Panc1 (cell line): ENCODE measurements around the gene CCDC78. TPM values are rescaled to one million over a fixed set of nuclear protein-coding genes. Genes with fewer than 3 reads are reported as not detected.

Source experiments
- ATAC-seq: fragments of 200-7000 bp; cut with Tn5 transposase; 2 replicates; pipeline ENCODE4 v1.9.1; 2020; ENCODE audit warnings: mild to moderate bottlenecking, moderate library complexity
- BruUV-seq: library from RNA; stranded (reverse); fragments of 400-500 nt; replicated peaks from 2 replicates; lab custom pipeline; 2021; lab: Mats Ljungman, UMichigan
- CTCF ChIA-PET: fragments of 300-600 bp; sonication (Branson Sonifier 250); formaldehyde crosslinking; loops from one replicate; lab custom pipeline; 2022; ENCODE audit warnings: antibody characterized with exemption; lab: Charles Lee
- POLR2A ChIA-PET: fragments of 300-600 bp; sonication (Branson Sonifier 250); formaldehyde crosslinking; loops from one replicate; lab custom pipeline; 2022; ENCODE audit warnings: antibody characterized with exemption; lab: Charles Lee
- DNase-seq: peaks from one replicate; pipeline ENCODE4 v3.0.0-alpha.2; 2010; ENCODE audit warnings: low read depth, low spot score
- H3K27ac ChIP-seq: 2 replicates; pipeline ENCODE4 v1.5.1; 2011; ENCODE audit warnings: mild to moderate bottlenecking, low read length, inconsistent platforms
- H3K27me3 ChIP-seq: fragments of 200-500 bp; sonication (Bioruptor generic); 2 replicates; pipeline ENCODE4 v1.6.0; 2014; ENCODE audit warnings: low read length, inconsistent platforms; ENCODE audit not compliant: control insufficient read depth, insufficient read depth
- H3K36me3 ChIP-seq: fragments of 200-500 bp; sonication (Bioruptor generic); 2 replicates; pipeline ENCODE4 v1.5.1; 2014; ENCODE audit warnings: inconsistent platforms, mild to moderate bottlenecking, low read length, moderate library complexity; ENCODE audit not compliant: control insufficient read depth, insufficient read depth
- H3K4me1 ChIP-seq: 2 replicates; pipeline ENCODE4 v1.5.1; 2011; ENCODE audit warnings: inconsistent platforms, mild to moderate bottlenecking, low read length, moderate library complexity; ENCODE audit not compliant: control insufficient read depth, insufficient read depth
- H3K4me3 ChIP-seq, 2 experiments: 2 replicates each; pipeline ENCODE4 v1.5.1; 2011 to 2012; ENCODE audit warnings: low read depth in 2 of 2, low read length in 2 of 2, mild to moderate bottlenecking in 2 of 2, inconsistent platforms in 1 of 2, moderate library complexity in 1 of 2
- H3K9me3 ChIP-seq: fragments of 200-500 bp; sonication (Bioruptor generic); 2 replicates; pipeline ENCODE4 v1.5.1; 2014; ENCODE audit warnings: low read depth, mild to moderate bottlenecking, inconsistent platforms, low read length, moderate library complexity; ENCODE audit not compliant: control insufficient read depth, insufficient read depth
- POLR2AphosphoS5 ChIP-seq: IDR thresholded peaks from 2 replicates; pipeline ENCODE4 v1.6.1; 2012; ENCODE audit warnings: mild to moderate bottlenecking, low read depth, low read length, moderate library complexity
- TCF7L2 ChIP-seq: IDR thresholded peaks from 2 replicates; pipeline ENCODE4 v1.6.1; 2011; ENCODE audit warnings: mild to moderate bottlenecking, low read depth, low read length, inconsistent platforms
- in situ Hi-C: cut with HindIII; loops from 2 replicates; pipeline ENCODE4 v1.10.0; 2016; ENCODE audit warnings: low sequenced_read_pairs, low pct_unique_long_range_greater_than_20kb
- intact Hi-C: fragments of 100-400 bp; cut with micrococcal nuclease; formaldehyde crosslinking; loops from one replicate; pipeline ENCODE4 v1.10.0; 2022; ENCODE audit not compliant: unreplicated experiment
- total RNA-seq: library from RNA; stranded (reverse); gene quantifications from one replicate; pipeline ENCODE4 v1.2.1, GENCODE V29; 2021; ENCODE audit not compliant: unreplicated experiment
- TF ChIP-seq, protein P1 (sequence below), 2 experiments: IDR thresholded peaks; 2 replicates each; pipeline ENCODE4 v1.6.1; 2011 to 2012; ENCODE audit warnings: low read depth in 2 of 2, control low read depth in 1 of 2, low read length in 1 of 2, mild to moderate bottlenecking in 1 of 2, moderate library complexity in 1 of 2; ENCODE audit not compliant: insufficient read depth in 1 of 2
- TF ChIP-seq, protein P2 (sequence below): fragments of 450-650 bp; IDR thresholded peaks from 2 replicates; pipeline ENCODE4 v1.5.1; 2017; ENCODE audit warnings: mild to moderate bottlenecking

CCDC78 gene
- total RNA-seq, 1 experiment from 2014 or later = 18.2 TPM

DNA sequence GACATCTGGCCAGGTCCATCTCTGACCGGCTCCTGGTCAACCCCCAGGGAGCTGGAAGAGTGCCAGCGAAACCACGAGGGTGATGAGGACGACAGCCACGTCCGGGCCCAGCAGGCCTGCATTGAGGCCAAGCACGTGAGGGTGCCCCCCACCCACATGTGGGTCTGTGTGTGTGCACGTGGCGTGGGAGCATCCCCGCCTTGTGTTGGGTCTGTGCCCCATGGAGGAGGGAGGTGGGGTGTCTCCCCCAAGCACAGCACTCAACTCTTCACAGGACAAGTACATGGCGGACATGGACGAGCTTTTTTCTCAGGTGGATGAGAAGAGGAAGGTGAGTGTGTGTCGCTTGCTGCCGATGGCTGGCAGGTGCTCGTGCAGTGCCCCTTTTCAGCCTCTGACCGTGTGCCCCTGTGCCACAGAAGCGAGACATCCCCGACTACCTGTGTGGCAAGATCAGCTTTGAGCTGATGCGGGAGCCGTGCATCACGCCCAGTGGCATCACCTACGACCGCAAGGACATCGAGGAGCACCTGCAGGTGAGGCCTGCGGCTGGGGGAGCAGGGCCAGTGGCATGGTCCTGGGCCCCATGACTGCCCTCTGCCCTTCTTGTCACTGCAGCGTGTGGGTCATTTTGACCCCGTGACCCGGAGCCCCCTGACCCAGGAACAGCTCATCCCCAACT is 44.4 kb downstream of the CCDC78 start:
- ATAC-seq (no peak), DNase-seq (no peak)
- TSS peak; percentile 97 for BruUV-seq
- Histone ChIP-seq H3K4me1 (peaks cover 18% of the 10 kb centered on the region), H3K4me3 (peak overlapping the region; percentile 66 to 71), H3K36me3 (peaks cover 5% of the 10 kb centered on the region; the same call in 1 of the 2 replicates), H3K9me3 (no peaks in the 10 kb centered on the region), H3K27ac (peak overlapping the region; percentile 87), H3K27me3 (no peaks in the 10 kb centered on the region)
- POLR2A ChIA-PET = no interaction called here
- no peak for TF ChIP-seq TCF7L2
- TF ChIP-seq, protein P1, sequence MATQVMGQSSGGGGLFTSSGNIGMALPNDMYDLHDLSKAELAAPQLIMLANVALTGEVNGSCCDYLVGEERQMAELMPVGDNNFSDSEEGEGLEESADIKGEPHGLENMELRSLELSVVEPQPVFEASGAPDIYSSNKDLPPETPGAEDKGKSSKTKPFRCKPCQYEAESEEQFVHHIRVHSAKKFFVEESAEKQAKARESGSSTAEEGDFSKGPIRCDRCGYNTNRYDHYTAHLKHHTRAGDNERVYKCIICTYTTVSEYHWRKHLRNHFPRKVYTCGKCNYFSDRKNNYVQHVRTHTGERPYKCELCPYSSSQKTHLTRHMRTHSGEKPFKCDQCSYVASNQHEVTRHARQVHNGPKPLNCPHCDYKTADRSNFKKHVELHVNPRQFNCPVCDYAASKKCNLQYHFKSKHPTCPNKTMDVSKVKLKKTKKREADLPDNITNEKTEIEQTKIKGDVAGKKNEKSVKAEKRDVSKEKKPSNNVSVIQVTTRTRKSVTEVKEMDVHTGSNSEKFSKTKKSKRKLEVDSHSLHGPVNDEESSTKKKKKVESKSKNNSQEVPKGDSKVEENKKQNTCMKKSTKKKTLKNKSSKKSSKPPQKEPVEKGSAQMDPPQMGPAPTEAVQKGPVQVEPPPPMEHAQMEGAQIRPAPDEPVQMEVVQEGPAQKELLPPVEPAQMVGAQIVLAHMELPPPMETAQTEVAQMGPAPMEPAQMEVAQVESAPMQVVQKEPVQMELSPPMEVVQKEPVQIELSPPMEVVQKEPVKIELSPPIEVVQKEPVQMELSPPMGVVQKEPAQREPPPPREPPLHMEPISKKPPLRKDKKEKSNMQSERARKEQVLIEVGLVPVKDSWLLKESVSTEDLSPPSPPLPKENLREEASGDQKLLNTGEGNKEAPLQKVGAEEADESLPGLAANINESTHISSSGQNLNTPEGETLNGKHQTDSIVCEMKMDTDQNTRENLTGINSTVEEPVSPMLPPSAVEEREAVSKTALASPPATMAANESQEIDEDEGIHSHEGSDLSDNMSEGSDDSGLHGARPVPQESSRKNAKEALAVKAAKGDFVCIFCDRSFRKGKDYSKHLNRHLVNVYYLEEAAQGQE (IDR thresholded peaks at IDR 0.05; ENCODE audit: insufficient read depth in 1 of 2, low read depth in 2 of 2, low read length in 1 of 2) = peak in 1 of 2 experiments; percentile 14; a peak in 1 of 4 replicates
- TF ChIP-seq POLR2AphosphoS5 = peak; percentile 68; the same call in 1 of the 2 replicates
- CTCF ChIA-PET = interaction anchor here (1.1 kb wide), 1 partner anchor 14 kb away, joined by 3 read pairs; the partner anchor contains the start of gene RHOT2
- in situ Hi-C loops = no loop called here
- intact Hi-C loops = loop anchor here (10.0 kb wide), 1 partner anchor 1093 kb away; the partner anchor contains the start of genes EME2, MRPS34 and NME3

DNA sequence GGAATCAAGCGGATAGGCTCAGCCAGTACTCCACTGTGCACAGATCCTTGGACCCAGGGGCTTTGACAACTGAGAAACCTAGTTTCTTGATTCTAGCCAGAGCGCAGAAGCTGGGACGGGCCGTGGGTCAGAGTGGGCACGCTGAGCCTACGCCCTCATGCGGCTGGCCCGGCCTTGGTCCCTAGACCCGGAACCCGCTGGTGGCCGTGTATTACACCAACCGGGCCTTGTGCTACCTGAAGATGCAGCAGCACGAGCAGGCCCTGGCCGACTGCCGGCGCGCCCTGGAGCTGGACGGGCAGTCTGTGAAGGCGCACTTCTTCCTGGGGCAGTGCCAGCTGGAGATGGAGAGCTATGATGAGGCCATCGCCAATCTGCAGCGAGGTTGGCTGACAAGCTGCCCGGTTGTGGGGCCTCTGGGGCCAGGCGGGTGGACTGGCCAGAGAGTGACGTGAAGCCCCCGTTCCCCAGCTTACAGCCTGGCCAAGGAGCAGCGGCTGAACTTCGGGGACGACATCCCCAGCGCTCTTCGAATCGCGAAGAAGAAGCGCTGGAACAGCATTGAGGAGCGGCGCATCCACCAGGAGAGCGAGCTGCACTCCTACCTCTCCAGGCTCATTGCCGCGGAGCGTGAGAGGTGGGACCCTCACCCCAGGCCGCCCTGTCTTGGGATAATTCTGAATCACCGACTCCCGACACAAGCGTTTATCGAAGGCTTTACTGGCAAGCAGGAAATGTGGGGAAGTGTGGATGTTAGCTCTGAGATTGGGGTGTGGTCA is 45.1 kb downstream of the CCDC78 start:
- Histone ChIP-seq H3K9me3 (no peaks in the 10 kb centered on the region), H3K4me1 (peaks cover 18% of the 10 kb centered on the region), H3K36me3 (peaks cover 5% of the 10 kb centered on the region; the same call in 1 of the 2 replicates), H3K27ac (peak overlapping the region; percentile 87), H3K27me3 (no peaks in the 10 kb centered on the region), H3K4me3 (peak overlapping the region; percentile 66 to 71)
- intact Hi-C loops = loop anchor here (10.0 kb wide), 1 partner anchor 1094 kb away; the partner anchor contains the start of genes EME2, MRPS34 and NME3
- ChIA-PET CTCF (interaction anchor here (1.1 kb wide), 1 partner anchor 13 kb away, joined by 3 read pairs; the partner anchor contains the start of gene RHOT2), POLR2A (no interaction called here)
- TF ChIP-seq, protein P2, sequence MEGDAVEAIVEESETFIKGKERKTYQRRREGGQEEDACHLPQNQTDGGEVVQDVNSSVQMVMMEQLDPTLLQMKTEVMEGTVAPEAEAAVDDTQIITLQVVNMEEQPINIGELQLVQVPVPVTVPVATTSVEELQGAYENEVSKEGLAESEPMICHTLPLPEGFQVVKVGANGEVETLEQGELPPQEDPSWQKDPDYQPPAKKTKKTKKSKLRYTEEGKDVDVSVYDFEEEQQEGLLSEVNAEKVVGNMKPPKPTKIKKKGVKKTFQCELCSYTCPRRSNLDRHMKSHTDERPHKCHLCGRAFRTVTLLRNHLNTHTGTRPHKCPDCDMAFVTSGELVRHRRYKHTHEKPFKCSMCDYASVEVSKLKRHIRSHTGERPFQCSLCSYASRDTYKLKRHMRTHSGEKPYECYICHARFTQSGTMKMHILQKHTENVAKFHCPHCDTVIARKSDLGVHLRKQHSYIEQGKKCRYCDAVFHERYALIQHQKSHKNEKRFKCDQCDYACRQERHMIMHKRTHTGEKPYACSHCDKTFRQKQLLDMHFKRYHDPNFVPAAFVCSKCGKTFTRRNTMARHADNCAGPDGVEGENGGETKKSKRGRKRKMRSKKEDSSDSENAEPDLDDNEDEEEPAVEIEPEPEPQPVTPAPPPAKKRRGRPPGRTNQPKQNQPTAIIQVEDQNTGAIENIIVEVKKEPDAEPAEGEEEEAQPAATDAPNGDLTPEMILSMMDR = peak; percentile 53; the same call in 1 of the 2 replicates
- TF ChIP-seq, protein P1 (IDR thresholded peaks at IDR 0.05; ENCODE audit: insufficient read depth in 1 of 2, low read depth in 2 of 2, low read length in 1 of 2) = no peak
- in situ Hi-C loops = no loop called here
- no TSS peak for BruUV-seq
- DNase-seq (no peak), ATAC-seq (no peak)
